ENCODE results near the gene ZNF592. TPM values are rescaled to one million over a fixed set of nuclear protein-coding genes. Genes with fewer than 3 reads are reported as not detected.
"Not testable (repeated sequence)": the region's sequence is repeated elsewhere in the genome, so short reads cannot be mapped to it uniquely, and the experiment has no call there.

The ZNF592 gene
- total RNA-seq, 4 donors from 2014 or later, result 23.5 to 41.1 (median 26.5) TPM

- no peak for DNase-seq
- intact Hi-C loops (cut with DNase I; ENCODE audit: low total_unique reads) (no loop called here), in situ Hi-C loops (cut with MboI; ENCODE audit: low pct_ligation_motif_present in 1 of 4, low pct_unique_long_range_greater_than_20kb in 1 of 4, low sequenced_read_pairs in 3 of 4) (no loop called here)
- no peaks in the 10 kb centered on the region for H3K27me3 ChIP-seq
- H3K36me3 ChIP-seq, result no peaks in the 10 kb centered on the region
- TF ChIP-seq CTCF (IDR thresholded peaks at IDR 0.05) (no peak), EP300 (IDR thresholded peaks at IDR 0.05; ENCODE audit: low read depth) (no peak), POLR2AphosphoS5 (IDR thresholded peaks at IDR 0.05) (no peak), POLR2A (IDR thresholded peaks at IDR 0.05) (no peak)
- peaks cover 7 to 30% (median 15%) of the 10 kb centered on the region in 4 donors for H3K4me1 ChIP-seq
- no peaks in the 10 kb centered on the region for H3K9me3 ChIP-seq
- no peak overlapping the region for H3K4me3 ChIP-seq
- H3K27ac ChIP-seq, result no peak overlapping the region
These were observed 16.6 kb upstream of the ZNF592 start for GRCh38 chr15:84731774-84732173.

- peak; percentile 87 for DNase-seq
- Histone ChIP-seq H3K4me1 (peaks cover 7 to 36% (median 15%) of the 10 kb centered on the region in 4 donors), H3K9me3 (no peaks in the 10 kb centered on the region), H3K4me3 (peak overlapping the region in 1 of 4 donors; percentile 27), H3K27ac (peak overlapping the region; percentile 61 to 85 (median 78)), H3K36me3 (no peaks in the 10 kb centered on the region), H3K27me3 (no peaks in the 10 kb centered on the region)
- TF ChIP-seq POLR2AphosphoS5 (IDR thresholded peaks at IDR 0.05) (peak in 2 of 3 donors; percentile 69 to 70), EP300 (IDR thresholded peaks at IDR 0.05; ENCODE audit: low read depth) (no peak), POLR2A (IDR thresholded peaks at IDR 0.05) (peak; percentile 62)
- in situ Hi-C loops (cut with MboI; ENCODE audit: low pct_ligation_motif_present in 1 of 4, low pct_unique_long_range_greater_than_20kb in 1 of 4, low sequenced_read_pairs in 3 of 4) (no loop called here), intact Hi-C loops (cut with DNase I; ENCODE audit: low total_unique reads) (no loop called here)
- 9 to 20% methylated on average over 7 of the region's 7 CpGs for WGBS, 2 donors (ENCODE audit: low coverage in 1 of 2)
These were observed 13.5 kb upstream of the ZNF592 start for GRCh38 chr15:84734794-84735479.

- peaks cover 7 to 42% (median 19%) of the 10 kb centered on the region in 4 donors for H3K4me1 ChIP-seq
- peak overlapping the region in 1 of 4 donors; percentile 27 for H3K4me3 ChIP-seq
- WGBS, 2 donors (ENCODE audit: low coverage in 1 of 2), result 57 to 60% methylated on average over 3 to 9 of the region's 9 CpGs
- intact Hi-C loops (cut with DNase I; ENCODE audit: low total_unique reads); DNase-seq; H3K9me3 ChIP-seq; H3K36me3 ChIP-seq; H3K27me3 ChIP-seq; in situ Hi-C loops (cut with MboI; ENCODE audit: low pct_ligation_motif_present in 1 of 4, low pct_unique_long_range_greater_than_20kb in 1 of 4, low sequenced_read_pairs in 3 of 4): not testable (repeated sequence)
- peak overlapping the region; percentile 61 to 85 (median 78) for H3K27ac ChIP-seq
These were observed 12.8 kb upstream of the ZNF592 start for GRCh38 chr15:84735480-84736061.

GRCh38 chr15:84736375-84736774, 12.0 kb upstream of the ZNF592 start:
- Histone ChIP-seq H3K4me1 (peaks cover 7 to 50% (median 25%) of the 10 kb centered on the region in 4 donors), H3K36me3 (no peaks in the 10 kb centered on the region), H3K4me3 (no peak overlapping the region), H3K27ac (peak overlapping the region in 3 of 4 donors; percentile 77 to 85 (median 80)), H3K9me3 (no peaks in the 10 kb centered on the region), H3K27me3 (no peaks in the 10 kb centered on the region)
- DNase-seq, result peak; percentile 53
- no peak for TF ChIP-seq EP300 (IDR thresholded peaks at IDR 0.05; ENCODE audit: low read depth)
- 75% methylated on average over 5 of the region's 5 CpGs; no CpG with 5 or more reads in 1 of the 2 donors for WGBS, 2 donors (ENCODE audit: low coverage in 1 of 2)
- in situ Hi-C loops (cut with MboI; ENCODE audit: low pct_ligation_motif_present in 1 of 4, low pct_unique_long_range_greater_than_20kb in 1 of 4, low sequenced_read_pairs in 3 of 4) (no loop called here), intact Hi-C loops (cut with DNase I; ENCODE audit: low total_unique reads) (no loop called here)

GRCh38 chr15:84737005-84737404, 11.4 kb upstream of the ZNF592 start:
- Histone ChIP-seq H3K4me3 (no peak overlapping the region), H3K27ac (no peak overlapping the region), H3K27me3 (no peaks in the 10 kb centered on the region), H3K4me1 (peaks cover 7 to 55% (median 27%) of the 10 kb centered on the region in 4 donors), H3K36me3 (no peaks in the 10 kb centered on the region), H3K9me3 (no peaks in the 10 kb centered on the region)
- no peak for DNase-seq
- TF ChIP-seq POLR2AphosphoS5 (IDR thresholded peaks at IDR 0.05) (no peak), POLR2A (IDR thresholded peaks at IDR 0.05) (no peak)
- intact Hi-C loops (cut with DNase I; ENCODE audit: low total_unique reads), result no loop called here
- WGBS, 2 donors (ENCODE audit: low coverage in 1 of 2), result 82% methylated on average over 2 of the region's 2 CpGs; no CpG with 5 or more reads in 1 of the 2 donors
- in situ Hi-C loops (cut with MboI; ENCODE audit: low pct_ligation_motif_present in 1 of 4, low pct_unique_long_range_greater_than_20kb in 1 of 4, low sequenced_read_pairs in 3 of 4), result no loop called here

GRCh38 chr15:84740691-84741090, 7.7 kb upstream of the ZNF592 start:
- H3K27ac ChIP-seq, result peak overlapping the region; percentile 44 to 82 (median 67)
- WGBS, 2 donors (ENCODE audit: low coverage in 1 of 2), result 72 to 73% methylated on average over 2 to 4 of the region's 4 CpGs
- H3K9me3 ChIP-seq, result no peaks in the 10 kb centered on the region
- intact Hi-C loops (cut with DNase I; ENCODE audit: low total_unique reads), result no loop called here
- no peaks in the 10 kb centered on the region for H3K36me3 ChIP-seq
- no peak for DNase-seq
- H3K27me3 ChIP-seq, result no peaks in the 10 kb centered on the region
- in situ Hi-C loops (cut with MboI; ENCODE audit: low pct_ligation_motif_present in 1 of 4, low pct_unique_long_range_greater_than_20kb in 1 of 4, low sequenced_read_pairs in 3 of 4), result no loop called here
- TF ChIP-seq EP300 (IDR thresholded peaks at IDR 0.05; ENCODE audit: low read depth) (no peak), CTCF (IDR thresholded peaks at IDR 0.05) (no peak)
- no peak overlapping the region for H3K4me3 ChIP-seq
- peaks cover 0 to 39% (median 17%) of the 10 kb centered on the region in 4 donors for H3K4me1 ChIP-seq

All from transverse colon (tissue), 4 donors.